Progenitor cell of endocrine pancreas (in vitro differentiated cells): ENCODE data around the gene TYMP. TPM values are rescaled to one million over a fixed set of nuclear protein-coding genes. Genes with fewer than 3 reads are reported as not detected.

Source experiments
- DNase-seq: peaks from one replicate; pipeline ENCODE4 v3.0.0; 2021; ENCODE audit warnings: low spot score; ENCODE audit not compliant: unreplicated experiment
- H3K27ac Mint-ChIP-seq: 2 replicates; pipeline ENCODE4 v1.8.0; 2021; ENCODE audit warnings: mild to moderate bottlenecking, moderate library complexity, mixed read lengths
- H3K27me3 Mint-ChIP-seq: 2 replicates; pipeline ENCODE4 v1.8.0; 2021; ENCODE audit warnings: mixed read lengths
- H3K36me3 Mint-ChIP-seq: 2 replicates; pipeline ENCODE4 v1.8.0; 2022; ENCODE audit warnings: mixed read lengths; ENCODE audit not compliant: insufficient read depth
- H3K4me1 Mint-ChIP-seq: 2 replicates; pipeline ENCODE4 v1.8.0; 2021; ENCODE audit warnings: low read depth, mixed read lengths
- H3K4me3 Mint-ChIP-seq: 2 replicates; pipeline ENCODE4 v1.8.0; 2021; ENCODE audit warnings: low read depth, mild to moderate bottlenecking, moderate library complexity, mixed read lengths
- H3K9me3 Mint-ChIP-seq: 2 replicates; pipeline ENCODE4 v1.8.0; 2021; ENCODE audit warnings: low read depth, mixed read lengths
- CTCF ChIP-seq: fragments of 200-600 bp; sonication (generic); IDR thresholded peaks from one replicate; pipeline ENCODE4 v1.5.0; 2021; ENCODE audit warnings: antibody characterized with exemption, mild to moderate bottlenecking; ENCODE audit not compliant: unreplicated experiment
- total RNA-seq: library from RNA; stranded (reverse); gene quantifications from 2 replicates; pipeline ENCODE4 v1.2.1, GENCODE V29; 2021

The TYMP gene
- total RNA-seq, 1 donor from 2014 or later, result 1.6 TPM

- Mint-ChIP-seq H3K27ac (no peak overlapping the region), H3K27me3 (peaks cover 27% of the 10 kb centered on the region), H3K4me1 (no peaks in the 10 kb centered on the region), H3K36me3 (no peaks in the 10 kb centered on the region), H3K4me3 (no peak overlapping the region), H3K9me3 (no peaks in the 10 kb centered on the region)
- no peak for TF ChIP-seq CTCF
- DNase-seq, result no peak
These were observed 41.7 kb downstream of the TYMP start for GRCh38 chr22:50488006-50488677.

GRCh38 chr22:50487290-50488005 lies 42.4 kb downstream of the TYMP start:
- H3K27me3 Mint-ChIP-seq, result peaks cover 30% of the 10 kb centered on the region
- DNase-seq, result no peak
- H3K9me3 Mint-ChIP-seq, result no peaks in the 10 kb centered on the region
- no peak overlapping the region for H3K4me3 Mint-ChIP-seq
- no peak for TF ChIP-seq CTCF
- H3K27ac Mint-ChIP-seq, result no peak overlapping the region
- H3K36me3 Mint-ChIP-seq, result no peaks in the 10 kb centered on the region
- H3K4me1 Mint-ChIP-seq, result no peaks in the 10 kb centered on the region

GRCh38 chr22:50486561-50487289 lies 43.1 kb downstream of the TYMP start, which contains the start of gene MIOX:
Gene MIOX (plus strand): TSS chr22:50486859. CDS start chr22:50486898, 39 bp downstream.
- H3K36me3 Mint-ChIP-seq, result no peaks in the 10 kb centered on the region
- H3K27me3 Mint-ChIP-seq, result peaks cover 30% of the 10 kb centered on the region
- no peak within 1 kb of the TSS for H3K4me3 Mint-ChIP-seq
- no peak for TF ChIP-seq CTCF
- DNase-seq, result no peak
- H3K4me1 Mint-ChIP-seq, result no peaks in the 10 kb centered on the region
- peak within 1 kb of the TSS; percentile 69 for H3K27ac Mint-ChIP-seq
- no peaks in the 10 kb centered on the region for H3K9me3 Mint-ChIP-seq

- H3K27ac Mint-ChIP-seq, result peak overlapping the region; percentile 69
- H3K9me3 Mint-ChIP-seq, result no peaks in the 10 kb centered on the region
- H3K4me3 Mint-ChIP-seq, result no peak overlapping the region
- TF ChIP-seq CTCF, result no peak
- H3K27me3 Mint-ChIP-seq, result peaks cover 29% of the 10 kb centered on the region
- H3K36me3 Mint-ChIP-seq, result no peaks in the 10 kb centered on the region
- no peaks in the 10 kb centered on the region for H3K4me1 Mint-ChIP-seq
- no peak for DNase-seq
These were observed 44.3 kb downstream of the TYMP start for GRCh38 chr22:50485221-50486131.
